Spleen (tissue), 11 donors: Measurements from ENCODE around the gene SFXN3. TPM values are rescaled to one million over a fixed set of nuclear protein-coding genes. Genes with fewer than 3 reads are reported as not detected.

Source experiments
- DNase-seq: peaks from one replicate; pipeline ENCODE4 v3.0.0-alpha.2; 2020
- H3K27ac ChIP-seq, 8 donors: fragments of 200-600 bp; sonication (generic) in 7 of 8; 1 replicate in 4 of 8; 2 replicates in 4 of 8; pipeline versions ENCODE4 v1.5.0 to v1.8.0; 2016 to 2021; ENCODE audit warnings: inconsistent platforms in 4 of 8, mild to moderate bottlenecking in 4 of 8, moderate library complexity in 1 of 8
- H3K27me3 ChIP-seq, 7 donors: fragments of 200-600 bp; sonication (generic) in 6 of 7; replicated peaks in 1 of 7; 1 replicate in 4 of 7; 2 replicates in 3 of 7; pipeline versions ENCODE4 v1.5.0 to v1.8.0; 2016 to 2021; ENCODE audit warnings: inconsistent platforms in 3 of 7, mild to moderate bottlenecking in 1 of 7
- H3K36me3 ChIP-seq, 6 donors: fragments of 200-600 bp; sonication (generic) in 5 of 6; 1 replicate in 4 of 6; 2 replicates in 2 of 6; pipeline versions ENCODE4 v1.5.0 to v1.8.0; 2016 to 2021; ENCODE audit warnings: inconsistent platforms in 2 of 6
- H3K4me1 ChIP-seq, 6 donors: fragments of 200-600 bp; sonication (generic) in 5 of 6; 1 replicate in 3 of 6; 2 replicates in 3 of 6; pipeline versions ENCODE4 v1.5.0 to v1.8.0; 2016 to 2021; ENCODE audit warnings: inconsistent platforms in 3 of 6
- H3K4me3 ChIP-seq, 8 donors: fragments of 200-600 bp; sonication (generic) in 7 of 8; 1 replicate in 4 of 8; 2 replicates in 4 of 8; pipeline versions ENCODE4 v1.5.0 to v1.8.0; 2016 to 2021; ENCODE audit warnings: inconsistent platforms in 4 of 8, mild to moderate bottlenecking in 4 of 8, moderate library complexity in 2 of 8
- H3K9me3 ChIP-seq, 8 donors: fragments of 200-600 bp; sonication (generic) in 7 of 8; 1 replicate in 4 of 8; 2 replicates in 4 of 8; pipeline versions ENCODE4 v1.5.0 to v1.8.0; 2016 to 2021; ENCODE audit warnings: inconsistent platforms in 4 of 8
- CTCF ChIP-seq, 11 experiments: fragments of 200-600 bp in 7 of 11; fragments of 450-650 bp in 4 of 11; sonication (generic) in 4 of 11; IDR thresholded peaks in 8 of 11; conservative IDR thresholded peaks in 3 of 11; 1 replicate in 7 of 11; 2 replicates in 4 of 11; pipeline versions ENCODE4 v1.4.0 to v1.8.0; 2016 to 2021; ENCODE audit warnings: antibody characterized with exemption in 11 of 11, inconsistent platforms in 4 of 11, mild to moderate bottlenecking in 1 of 11
- POLR2A ChIP-seq, 3 donors: fragments of 450-650 bp; IDR thresholded peaks; one replicate each; pipeline ENCODE4 v1.5.1; 2017; ENCODE audit warnings: antibody characterized with exemption in 3 of 3, mild to moderate bottlenecking in 1 of 3
- POLR2AphosphoS5 ChIP-seq, 3 donors: sonication (generic); formaldehyde crosslinking; IDR thresholded peaks; one replicate each; pipeline ENCODE4 v1.5.1; 2017; ENCODE audit warnings: antibody characterized with exemption in 3 of 3
- WGBS, 5 donors: extraction: QIAGEN DNeasy Blood & Tissue Kit in 3 of 5; methylation state at CpG; one replicate each; pipeline versions ENCODE4 v1.1.5 to v1.1.7; 2013 to 2018; 5-methylcytosine and 5-hydroxymethylcytosine counted together
- intact Hi-C: fragments of 100-400 bp; cut with DNase I; formaldehyde crosslinking; loops from one replicate; pipeline ENCODE4 v1.15.0; 2023; ENCODE audit warnings: low total_unique reads
- polyA plus RNA-seq, 3 donors: library from polyadenylated mRNA; stranded (reverse); fragments of 200-250 nt; gene quantifications; one replicate each; pipeline ENCODE4 v1.2.1, GENCODE V29; 2013
- total RNA-seq, 7 donors: library from RNA; depleted of rRNA in 3 of 7; stranded (reverse); fragments of >200 nt in 3 of 7; fragmentation: NEBNext Ultra II Directional in 4 of 7; extraction: Animal tissue kit (Norgen Biotek cat#: 25700) in 4 of 7; gene quantifications; one replicate each; pipeline versions ENCODE4 v1.1.0 to v1.2.1, GENCODE V29; 2016 to 2021
- donor health status: healthy with polysubstance abuse.
- donor health status: DM: no; HTN: no; CAD: no; lungs with moderate emphysema.
- donor health status: DM: no; HTN: no; CAD: no.
- donor health status: Bipolar disorder and iron deficiency.
- donor health status: healthy.
- donor health status: DM: no; HTN: no; CAD: no.
- donor health status: DM: yes; HTN: yes; CAD: no.

Gene SFXN3
- total and polyA plus RNA-seq, 10 donors, result 7.9 to 70.0 (median 38.5) TPM

- WGBS, 5 donors, result 19 to 35% (median 24%) methylated on average over 13 to 15 of the region's 15 CpGs
- no peak for TF ChIP-seq POLR2AphosphoS5 (IDR thresholded peaks at IDR 0.05)
- no peak for TF ChIP-seq CTCF (IDR thresholded peaks at IDR 0.05 in 8 of 11, conservative IDR thresholded peaks at IDR 0.05 in 3 of 11)
- TF ChIP-seq POLR2A (IDR thresholded peaks at IDR 0.05), result no peak
- Histone ChIP-seq H3K4me3 (peak overlapping the region in 7 of 8 donors; percentile 57 to 87 (median 76)), H3K9me3 (no peaks in the 10 kb centered on the region), H3K27ac (peak overlapping the region in 6 of 8 donors; percentile 9 to 98 (median 94)), H3K4me1 (peaks cover 32 to 91% (median 78%) of the 10 kb centered on the region in 6 donors), H3K27me3 (peaks cover 0 to 68% (median 33%) of the 10 kb centered on the region in 7 donors), H3K36me3 (no peaks in the 10 kb centered on the region)
- intact Hi-C loops, result no loop called here
- no peak for DNase-seq
Observed at GRCh38 chr10:101063548-101064414, 32.7 kb downstream of the SFXN3 start.

- Histone ChIP-seq H3K27me3 (peaks cover 0 to 68% (median 33%) of the 10 kb centered on the region in 7 donors), H3K4me3 (peak overlapping the region in 1 of 8 donors; percentile 63), H3K9me3 (no peaks in the 10 kb centered on the region), H3K27ac (peak overlapping the region in 5 of 8 donors; percentile 20 to 98 (median 96)), H3K4me1 (peaks cover 32 to 86% (median 75%) of the 10 kb centered on the region in 6 donors), H3K36me3 (no peaks in the 10 kb centered on the region)
- WGBS, 5 donors, result 77 to 86% (median 85%) methylated on average over 6 to 9 of the region's 9 CpGs
- TF ChIP-seq CTCF (IDR thresholded peaks at IDR 0.05 in 8 of 11, conservative IDR thresholded peaks at IDR 0.05 in 3 of 11), result no peak
- no peak for TF ChIP-seq POLR2AphosphoS5 (IDR thresholded peaks at IDR 0.05)
- no peak for TF ChIP-seq POLR2A (IDR thresholded peaks at IDR 0.05)
- DNase-seq, result no peak
- intact Hi-C loops, result no loop called here
Observed at GRCh38 chr10:101064415-101065030, 33.5 kb downstream of the SFXN3 start.

- Histone ChIP-seq H3K36me3 (no peaks in the 10 kb centered on the region), H3K9me3 (no peaks in the 10 kb centered on the region), H3K4me1 (peaks cover 32 to 83% (median 66%) of the 10 kb centered on the region in 6 donors), H3K4me3 (peak overlapping the region in 4 of 8 donors; percentile 58 to 78 (median 68)), H3K27ac (peak overlapping the region in 6 of 8 donors; percentile 69 to 96 (median 76)), H3K27me3 (peaks cover 0 to 68% (median 33%) of the 10 kb centered on the region in 7 donors)
- DNase-seq, result no peak
- WGBS, 5 donors, result 66 to 78% (median 69%) methylated on average over 3 of the region's 3 CpGs
- no peak for TF ChIP-seq CTCF (IDR thresholded peaks at IDR 0.05 in 8 of 11, conservative IDR thresholded peaks at IDR 0.05 in 3 of 11)
- no peak for TF ChIP-seq POLR2A (IDR thresholded peaks at IDR 0.05)
- no peak for TF ChIP-seq POLR2AphosphoS5 (IDR thresholded peaks at IDR 0.05)
- intact Hi-C loops, result no loop called here
Observed at GRCh38 chr10:101065481-101066145, 34.6 kb downstream of the SFXN3 start.
